Hepatocyte (in vitro differentiated cells): ENCODE data around the gene TDRD12. TPM values are rescaled to one million over a fixed set of nuclear protein-coding genes. Genes with fewer than 3 reads are reported as not detected.
A peak's percentile ranks its signal among the peaks of the same experiment; 100 is the strongest.

Experiments used
- DNase-seq: peaks from one replicate; pipeline ENCODE4 v3.0.0-alpha.2; 2016; ENCODE audit warnings: low spot score
- H2AFZ ChIP-seq: fragments of 200-600 bp; sonication (generic); 2 replicates; pipeline ENCODE4 v1.6.0; 2016; ENCODE audit warnings: antibody characterized with exemption, mild to moderate bottlenecking
- H3K27ac ChIP-seq: fragments of 200-600 bp; sonication (generic); 2 replicates; pipeline ENCODE4 v1.5.1; 2016; ENCODE audit warnings: mild to moderate bottlenecking
- H3K27me3 ChIP-seq: fragments of 200-600 bp; sonication (generic); 2 replicates; pipeline ENCODE4 v1.6.1; 2016
- H3K36me3 ChIP-seq: fragments of 200-600 bp; sonication (generic); replicated peaks from 2 replicates; pipeline ENCODE4 v1.5.1; 2016; ENCODE audit warnings: low read depth; ENCODE audit not compliant: insufficient read depth
- H3K4me1 ChIP-seq: fragments of 200-600 bp; sonication (generic); 2 replicates; pipeline ENCODE4 v1.5.1; 2016; ENCODE audit warnings: mild to moderate bottlenecking, moderate library complexity; ENCODE audit not compliant: insufficient read depth
- H3K4me2 ChIP-seq: fragments of 200-600 bp; sonication (generic); 2 replicates; pipeline ENCODE4 v1.6.0; 2016
- H3K4me3 ChIP-seq: fragments of 200-600 bp; sonication (generic); 2 replicates; pipeline ENCODE4 v1.5.1; 2016; ENCODE audit warnings: mild to moderate bottlenecking
- H3K79me2 ChIP-seq: fragments of 200-600 bp; sonication (generic); 2 replicates; pipeline ENCODE4 v1.6.0; 2017; ENCODE audit warnings: mild to moderate bottlenecking
- H3K9me2 ChIP-seq: fragments of 200-600 bp; sonication (generic); replicated peaks from 2 replicates; pipeline ENCODE4 v1.6.0; 2017; ENCODE audit warnings: mild to moderate bottlenecking; ENCODE audit not compliant: insufficient read depth
- H3K9me3 ChIP-seq: fragments of 200-600 bp; sonication (generic); 2 replicates; pipeline ENCODE4 v1.5.1; 2016; ENCODE audit warnings: low read depth, mild to moderate bottlenecking
- H4K20me1 ChIP-seq: fragments of 200-600 bp; sonication (generic); 2 replicates; pipeline ENCODE4 v1.6.0; 2016; ENCODE audit warnings: mild to moderate bottlenecking; ENCODE audit not compliant: insufficient read depth, poor library complexity, severe bottlenecking
- CTCF ChIP-seq: fragments of 200-600 bp; sonication (generic); IDR thresholded peaks from 2 replicates; pipeline ENCODE4 v1.5.1; 2016; ENCODE audit warnings: antibody characterized with exemption, mild to moderate bottlenecking; ENCODE audit not compliant: poor library complexity
- EZH2 ChIP-seq: fragments of 200-600 bp; sonication (generic); IDR thresholded peaks from 2 replicates; pipeline ENCODE4 v1.6.1; 2016; ENCODE audit warnings: antibody characterized with exemption, mild to moderate bottlenecking, borderline replicate concordance
- EZH2phosphoT487 ChIP-seq: fragments of 200-600 bp; sonication (generic); IDR thresholded peaks from one replicate; pipeline ENCODE4 v1.6.1; 2018; ENCODE audit warnings: antibody characterized with exemption, mild to moderate bottlenecking, low read depth, moderate library complexity; ENCODE audit not compliant: unreplicated experiment, severe bottlenecking
- WGBS: methylation state at CpG from one replicate; pipeline ENCODE4 v1.1.6; 2016; ENCODE audit warnings: low lambda C conversion rate; ENCODE audit errors: missing lambda C conversion rate; 5-methylcytosine and 5-hydroxymethylcytosine counted together
- polyA plus RNA-seq: library from polyadenylated mRNA; unstranded; fragments of >200 nt; fragmentation: Nextera tagmentation; extraction: Ambion mirVana; gene quantifications from 2 replicates; pipeline ENCODE4 v1.2.1, GENCODE V29; 2016
- total RNA-seq: library from RNA; depleted of rRNA; stranded (reverse); fragments of >200 nt; gene quantifications from 2 replicates; pipeline ENCODE4 v1.2.3, GENCODE V29; 2014

TDRD12 gene
- total and polyA plus RNA-seq, 2 experiments from 2014 or later: 0.10 TPM; not detected in 1

- Histone ChIP-seq H3K27ac (peak overlapping the region; percentile 93), H3K4me2 (peak overlapping the region; percentile 34), H3K36me3 (no peaks in the 10 kb centered on the region), H3K27me3 (no peaks in the 10 kb centered on the region), H2AFZ (no peak overlapping the region), H3K4me1 (peaks cover 6% of the 10 kb centered on the region), H4K20me1 (no peaks in the 10 kb centered on the region), H3K79me2 (no peaks in the 10 kb centered on the region), H3K4me3 (no peak overlapping the region), H3K9me2 (no peaks in the 10 kb centered on the region), H3K9me3 (no peaks in the 10 kb centered on the region)
- DNase-seq: peak; percentile 70
- TF ChIP-seq EZH2phosphoT487: no peak
- TF ChIP-seq EZH2: no peak
- TF ChIP-seq CTCF: no peak
- WGBS: 67% methylated on average over 18 of the region's 18 CpGs
Observed at GRCh38 chr19:32869966-32870573, 150.5 kb downstream of the TDRD12 start.

- no peaks in the 10 kb centered on the region for H3K9me2 ChIP-seq
- H3K79me2 ChIP-seq: no peaks in the 10 kb centered on the region
- no peak for DNase-seq
- WGBS: 90% methylated on average over 12 of the region's 12 CpGs
- TF ChIP-seq CTCF (no peak), EZH2 (no peak), EZH2phosphoT487 (no peak)
- H3K27ac ChIP-seq: peak overlapping the region; percentile 93
- H3K36me3 ChIP-seq: no peaks in the 10 kb centered on the region
- no peaks in the 10 kb centered on the region for H3K27me3 ChIP-seq
- H4K20me1 ChIP-seq: no peaks in the 10 kb centered on the region
- H3K4me3 ChIP-seq: no peak overlapping the region
- peaks cover 6% of the 10 kb centered on the region for H3K4me1 ChIP-seq
- no peak overlapping the region for H3K4me2 ChIP-seq
- no peaks in the 10 kb centered on the region for H3K9me3 ChIP-seq
- H2AFZ ChIP-seq: no peak overlapping the region
Observed at GRCh38 chr19:32870981-32871451, 151.4 kb downstream of the TDRD12 start.

- Histone ChIP-seq H3K27ac (no peak overlapping the region), H3K79me2 (no peaks in the 10 kb centered on the region), H3K9me3 (no peaks in the 10 kb centered on the region), H4K20me1 (no peaks in the 10 kb centered on the region), H3K36me3 (no peaks in the 10 kb centered on the region), H3K4me2 (no peak overlapping the region), H3K4me1 (peaks cover 6% of the 10 kb centered on the region), H3K4me3 (no peak overlapping the region), H2AFZ (no peak overlapping the region), H3K27me3 (no peaks in the 10 kb centered on the region), H3K9me2 (no peaks in the 10 kb centered on the region)
- no peak for DNase-seq
- TF ChIP-seq EZH2 (no peak), CTCF (no peak), EZH2phosphoT487 (no peak)
- WGBS: 94% methylated on average over 3 of the region's 3 CpGs
Observed at GRCh38 chr19:32872391-32872790, 152.8 kb downstream of the TDRD12 start.
